Measurements from ENCODE around the gene FSHR. TPM values are rescaled to one million over a fixed set of nuclear protein-coding genes. Genes with fewer than 3 reads are reported as not detected.

The FSHR gene
- total RNA-seq, 1 donor from 2014 or later: not detected

- no peak for DNase-seq (ENCODE audit: low spot score)
- H3K4me1 Mint-ChIP-seq (ENCODE audit: unreplicated experiment): no peaks in the 10 kb centered on the region
- H3K4me3 Mint-ChIP-seq (ENCODE audit: unreplicated experiment): no peak overlapping the region
- TF ChIP-seq CTCF (IDR thresholded peaks at IDR 0.05; ENCODE audit: unreplicated experiment): no peak
- H3K9me3 Mint-ChIP-seq (ENCODE audit: unreplicated experiment): peaks cover 6% of the 10 kb centered on the region
- no peak overlapping the region for H3K27ac Mint-ChIP-seq (ENCODE audit: unreplicated experiment)
- no peaks in the 10 kb centered on the region for H3K36me3 Mint-ChIP-seq (ENCODE audit: low read depth, unreplicated experiment)
- no peaks in the 10 kb centered on the region for H3K27me3 Mint-ChIP-seq (ENCODE audit: unreplicated experiment)
These were observed 20.4 kb upstream of the FSHR start for GRCh38 chr2:49174750-49175149.

DNA sequence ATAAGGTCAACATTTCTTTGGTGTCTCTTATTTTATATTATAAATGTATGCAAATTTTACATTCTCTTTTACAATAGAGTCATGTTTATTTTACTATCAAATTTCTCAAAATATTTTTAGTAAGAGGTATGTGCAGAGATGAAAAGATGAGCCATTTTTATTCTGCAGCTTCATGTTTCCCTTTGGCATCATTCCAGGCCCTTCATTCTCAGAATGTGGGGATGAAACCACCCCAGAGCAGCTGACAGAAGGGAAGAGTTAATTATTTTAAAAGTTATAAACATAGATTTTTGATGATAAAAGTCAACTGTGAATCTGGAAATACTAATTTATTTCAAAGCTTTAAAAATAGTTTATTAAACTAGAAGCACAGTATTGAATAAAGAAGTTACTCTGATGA, 12.8 kb upstream of the FSHR start:
- Mint-ChIP-seq H3K27me3 (ENCODE audit: unreplicated experiment) (no peaks in the 10 kb centered on the region), H3K36me3 (ENCODE audit: low read depth, unreplicated experiment) (no peaks in the 10 kb centered on the region), H3K27ac (ENCODE audit: unreplicated experiment) (no peak overlapping the region), H3K4me1 (ENCODE audit: unreplicated experiment) (no peaks in the 10 kb centered on the region), H3K4me3 (ENCODE audit: unreplicated experiment) (no peak overlapping the region), H3K9me3 (ENCODE audit: unreplicated experiment) (no peaks in the 10 kb centered on the region)
- TF ChIP-seq CTCF (IDR thresholded peaks at IDR 0.05; ENCODE audit: unreplicated experiment): no peak
- DNase-seq (ENCODE audit: low spot score): no peak

- Mint-ChIP-seq H3K9me3 (ENCODE audit: unreplicated experiment) (no peaks in the 10 kb centered on the region), H3K27ac (ENCODE audit: unreplicated experiment) (no peak overlapping the region), H3K4me1 (ENCODE audit: unreplicated experiment) (no peaks in the 10 kb centered on the region), H3K4me3 (ENCODE audit: unreplicated experiment) (no peak overlapping the region), H3K36me3 (ENCODE audit: low read depth, unreplicated experiment) (no peaks in the 10 kb centered on the region), H3K27me3 (ENCODE audit: unreplicated experiment) (no peaks in the 10 kb centered on the region)
- DNase-seq (ENCODE audit: low spot score): no peak
- TF ChIP-seq CTCF (IDR thresholded peaks at IDR 0.05; ENCODE audit: unreplicated experiment): no peak
These were observed 11.3 kb upstream of the FSHR start for GRCh38 chr2:49165662-49166061.

GRCh38 chr2:49164729-49165128, 10.4 kb upstream of the FSHR start:
- DNase-seq (ENCODE audit: low spot score): no peak
- no peak for TF ChIP-seq CTCF (IDR thresholded peaks at IDR 0.05; ENCODE audit: unreplicated experiment)
- Mint-ChIP-seq H3K4me3 (ENCODE audit: unreplicated experiment) (no peak overlapping the region), H3K9me3 (ENCODE audit: unreplicated experiment) (no peaks in the 10 kb centered on the region), H3K27me3 (ENCODE audit: unreplicated experiment) (no peaks in the 10 kb centered on the region), H3K36me3 (ENCODE audit: low read depth, unreplicated experiment) (no peaks in the 10 kb centered on the region), H3K27ac (ENCODE audit: unreplicated experiment) (no peak overlapping the region), H3K4me1 (ENCODE audit: unreplicated experiment) (no peaks in the 10 kb centered on the region)

DNA sequence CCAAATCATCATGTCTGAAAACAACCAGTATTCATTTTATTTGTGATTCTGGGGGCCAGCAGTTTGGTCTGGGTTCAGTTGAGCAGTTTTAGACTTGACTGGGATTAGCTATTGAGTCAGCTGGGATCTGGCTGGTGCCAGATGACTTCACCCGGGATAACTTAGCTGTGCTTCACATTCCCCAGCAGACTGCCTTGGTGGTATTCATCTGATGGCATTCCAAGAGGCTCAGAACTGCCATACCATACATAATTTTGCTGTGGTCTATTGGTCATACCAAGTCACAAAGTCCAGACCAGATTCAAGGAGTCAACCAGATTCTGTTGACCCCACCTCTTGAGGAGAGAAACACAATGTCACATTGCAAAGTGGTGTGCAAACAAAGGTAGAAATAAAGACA, 7.8 kb upstream of the FSHR start:
- Mint-ChIP-seq H3K27me3 (ENCODE audit: unreplicated experiment) (no peaks in the 10 kb centered on the region), H3K4me1 (ENCODE audit: unreplicated experiment) (no peaks in the 10 kb centered on the region), H3K4me3 (ENCODE audit: unreplicated experiment) (no peak overlapping the region), H3K27ac (ENCODE audit: unreplicated experiment) (no peak overlapping the region), H3K36me3 (ENCODE audit: low read depth, unreplicated experiment) (no peaks in the 10 kb centered on the region), H3K9me3 (ENCODE audit: unreplicated experiment) (no peaks in the 10 kb centered on the region)
- DNase-seq (ENCODE audit: low spot score): no peak
- TF ChIP-seq CTCF (IDR thresholded peaks at IDR 0.05; ENCODE audit: unreplicated experiment): no peak

All from endothelial cell (in vitro differentiated cells).